Adrenal gland (tissue), 5 donors: ENCODE measurements around the gene SNPH.
A peak's percentile ranks its signal among the peaks of the same experiment; 100 is the strongest.

Experiments
- POLR2A ChIP-seq, 2 donors: fragments of 450-650 bp; IDR thresholded peaks; one replicate each; pipeline ENCODE4 v1.6.1; 2017; ENCODE audit warnings: antibody characterized with exemption in 2 of 2, mild to moderate bottlenecking in 2 of 2, moderate library complexity in 1 of 2
- TF ChIP-seq, protein P1 (sequence below), 6 experiments: fragments of 450-650 bp in 4 of 6; fragments of 200-600 bp in 2 of 6; sonication (generic) in 1 of 6; IDR thresholded peaks; 1 replicate in 5 of 6; 2 replicates in 1 of 6; pipeline versions ENCODE4 v1.5.1 to v1.8.0; 2016 to 2021; ENCODE audit warnings: antibody characterized with exemption in 6 of 6, mild to moderate bottlenecking in 2 of 6, moderate library complexity in 1 of 6
- donor health status: DM: no; HTN: no; CAD: no.

DNA sequence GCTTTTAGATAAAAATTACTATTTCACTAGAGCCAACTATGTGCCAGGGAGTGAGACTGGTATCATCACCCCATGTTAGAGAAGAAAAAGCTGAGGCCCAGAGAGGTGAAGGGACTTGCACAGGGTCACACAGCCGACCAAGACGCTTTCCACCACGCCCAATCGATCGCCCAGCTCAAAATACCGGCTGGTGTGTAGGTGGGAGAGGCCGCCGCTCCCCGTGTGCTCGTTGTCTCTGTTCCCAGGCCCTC lies 253 bp upstream of the SNPH start:
- TF ChIP-seq POLR2A (IDR thresholded peaks at IDR 0.05): peak in 1 of 2 donors; percentile 56
- TF ChIP-seq, protein P1, sequence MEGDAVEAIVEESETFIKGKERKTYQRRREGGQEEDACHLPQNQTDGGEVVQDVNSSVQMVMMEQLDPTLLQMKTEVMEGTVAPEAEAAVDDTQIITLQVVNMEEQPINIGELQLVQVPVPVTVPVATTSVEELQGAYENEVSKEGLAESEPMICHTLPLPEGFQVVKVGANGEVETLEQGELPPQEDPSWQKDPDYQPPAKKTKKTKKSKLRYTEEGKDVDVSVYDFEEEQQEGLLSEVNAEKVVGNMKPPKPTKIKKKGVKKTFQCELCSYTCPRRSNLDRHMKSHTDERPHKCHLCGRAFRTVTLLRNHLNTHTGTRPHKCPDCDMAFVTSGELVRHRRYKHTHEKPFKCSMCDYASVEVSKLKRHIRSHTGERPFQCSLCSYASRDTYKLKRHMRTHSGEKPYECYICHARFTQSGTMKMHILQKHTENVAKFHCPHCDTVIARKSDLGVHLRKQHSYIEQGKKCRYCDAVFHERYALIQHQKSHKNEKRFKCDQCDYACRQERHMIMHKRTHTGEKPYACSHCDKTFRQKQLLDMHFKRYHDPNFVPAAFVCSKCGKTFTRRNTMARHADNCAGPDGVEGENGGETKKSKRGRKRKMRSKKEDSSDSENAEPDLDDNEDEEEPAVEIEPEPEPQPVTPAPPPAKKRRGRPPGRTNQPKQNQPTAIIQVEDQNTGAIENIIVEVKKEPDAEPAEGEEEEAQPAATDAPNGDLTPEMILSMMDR (IDR thresholded peaks at IDR 0.05): peak in 1 of 6 experiments; percentile 8
